ENCODE results near the gene TKFC.

DNA sequence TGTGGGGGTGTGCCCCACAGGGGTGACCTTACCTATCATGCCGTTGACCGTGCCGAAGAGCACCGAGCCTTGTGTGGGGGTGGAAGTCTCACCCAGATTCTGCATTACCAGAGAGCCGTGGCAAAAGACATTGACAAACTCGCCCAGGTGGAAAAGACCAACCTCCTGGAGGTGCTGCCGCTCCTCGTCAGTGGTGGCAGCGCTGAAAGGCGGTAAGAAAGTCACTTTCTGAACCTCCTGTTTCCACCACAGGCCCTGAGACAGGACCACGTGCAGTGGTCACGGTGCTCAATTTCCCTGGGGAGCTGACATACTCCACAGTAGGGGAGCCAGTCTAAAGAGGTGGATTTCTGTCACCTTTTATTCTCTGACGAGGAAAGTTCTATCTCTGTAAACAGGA is 30.5 kb upstream of the TKFC start:
- TF ChIP-seq, protein P1, sequence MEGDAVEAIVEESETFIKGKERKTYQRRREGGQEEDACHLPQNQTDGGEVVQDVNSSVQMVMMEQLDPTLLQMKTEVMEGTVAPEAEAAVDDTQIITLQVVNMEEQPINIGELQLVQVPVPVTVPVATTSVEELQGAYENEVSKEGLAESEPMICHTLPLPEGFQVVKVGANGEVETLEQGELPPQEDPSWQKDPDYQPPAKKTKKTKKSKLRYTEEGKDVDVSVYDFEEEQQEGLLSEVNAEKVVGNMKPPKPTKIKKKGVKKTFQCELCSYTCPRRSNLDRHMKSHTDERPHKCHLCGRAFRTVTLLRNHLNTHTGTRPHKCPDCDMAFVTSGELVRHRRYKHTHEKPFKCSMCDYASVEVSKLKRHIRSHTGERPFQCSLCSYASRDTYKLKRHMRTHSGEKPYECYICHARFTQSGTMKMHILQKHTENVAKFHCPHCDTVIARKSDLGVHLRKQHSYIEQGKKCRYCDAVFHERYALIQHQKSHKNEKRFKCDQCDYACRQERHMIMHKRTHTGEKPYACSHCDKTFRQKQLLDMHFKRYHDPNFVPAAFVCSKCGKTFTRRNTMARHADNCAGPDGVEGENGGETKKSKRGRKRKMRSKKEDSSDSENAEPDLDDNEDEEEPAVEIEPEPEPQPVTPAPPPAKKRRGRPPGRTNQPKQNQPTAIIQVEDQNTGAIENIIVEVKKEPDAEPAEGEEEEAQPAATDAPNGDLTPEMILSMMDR (conservative IDR thresholded peaks at IDR 0.05; ENCODE audit: low read length): no peak
- TF ChIP-seq EZH2phosphoT487 (IDR thresholded peaks at IDR 0.05; ENCODE audit: borderline replicate concordance): no peak

Data from Loucy (cell line).